Type B pancreatic cell (in vitro differentiated cells): Measurements from ENCODE around the gene ANXA5. TPM values are rescaled to one million over a fixed set of nuclear protein-coding genes. Genes with fewer than 3 reads are reported as not detected.
A peak's percentile ranks its signal among the peaks of the same experiment; 100 is the strongest.

ENCODE experiments used
- DNase-seq: peaks from one replicate; pipeline ENCODE4 v3.0.0; 2021; ENCODE audit warnings: mixed read lengths; ENCODE audit not compliant: unreplicated experiment; ENCODE audit errors: extremely low spot score
- H3K27ac Mint-ChIP-seq: 2 replicates; pipeline ENCODE4 v1.8.0; 2021; ENCODE audit warnings: mild to moderate bottlenecking, mixed read lengths
- H3K27me3 Mint-ChIP-seq: 2 replicates; pipeline ENCODE4 v1.8.0; 2021; ENCODE audit warnings: mixed read lengths
- H3K36me3 Mint-ChIP-seq: 2 replicates; pipeline ENCODE4 v1.8.0; 2021; ENCODE audit warnings: mixed read lengths
- H3K4me1 Mint-ChIP-seq: one replicate; pipeline ENCODE4 v1.8.0; 2021; ENCODE audit warnings: mixed read lengths; ENCODE audit not compliant: unreplicated experiment
- H3K4me3 Mint-ChIP-seq: 2 replicates; pipeline ENCODE4 v1.8.0; 2021; ENCODE audit warnings: mild to moderate bottlenecking, mixed read lengths
- H3K9me3 Mint-ChIP-seq: 2 replicates; pipeline ENCODE4 v1.8.0; 2021; ENCODE audit warnings: mixed read lengths
- long read RNA-seq: library from polyadenylated mRNA; unstranded; transcript quantifications from one replicate; pipeline ENCODE4 v2.0.0, GENCODE V29; 2020
- total RNA-seq: library from RNA; stranded (reverse); gene quantifications from 2 replicates; pipeline ENCODE4 v1.2.1, GENCODE V29; 2021; ENCODE audit warnings: low replicate concordance
- TF ChIP-seq, protein P1 (sequence below): fragments of 200-600 bp; sonication (generic); conservative IDR thresholded peaks from 2 replicates; pipeline ENCODE4 v1.5.0; 2021; ENCODE audit warnings: antibody characterized with exemption, mild to moderate bottlenecking

Gene ANXA5
- total RNA-seq = 175 and 245 TPM in 2 replicates
- long read RNA-seq, transcript ANXA5-201 (13 exons, 1,762 nt) = major isoform, 2,105 of 2,216 reads
- long read RNA-seq, partial matches to known transcripts = 46 of 2,216 reads
- long read RNA-seq, other reads (novel, unspliced or antisense) = 62 of 2,216 reads

DNA sequence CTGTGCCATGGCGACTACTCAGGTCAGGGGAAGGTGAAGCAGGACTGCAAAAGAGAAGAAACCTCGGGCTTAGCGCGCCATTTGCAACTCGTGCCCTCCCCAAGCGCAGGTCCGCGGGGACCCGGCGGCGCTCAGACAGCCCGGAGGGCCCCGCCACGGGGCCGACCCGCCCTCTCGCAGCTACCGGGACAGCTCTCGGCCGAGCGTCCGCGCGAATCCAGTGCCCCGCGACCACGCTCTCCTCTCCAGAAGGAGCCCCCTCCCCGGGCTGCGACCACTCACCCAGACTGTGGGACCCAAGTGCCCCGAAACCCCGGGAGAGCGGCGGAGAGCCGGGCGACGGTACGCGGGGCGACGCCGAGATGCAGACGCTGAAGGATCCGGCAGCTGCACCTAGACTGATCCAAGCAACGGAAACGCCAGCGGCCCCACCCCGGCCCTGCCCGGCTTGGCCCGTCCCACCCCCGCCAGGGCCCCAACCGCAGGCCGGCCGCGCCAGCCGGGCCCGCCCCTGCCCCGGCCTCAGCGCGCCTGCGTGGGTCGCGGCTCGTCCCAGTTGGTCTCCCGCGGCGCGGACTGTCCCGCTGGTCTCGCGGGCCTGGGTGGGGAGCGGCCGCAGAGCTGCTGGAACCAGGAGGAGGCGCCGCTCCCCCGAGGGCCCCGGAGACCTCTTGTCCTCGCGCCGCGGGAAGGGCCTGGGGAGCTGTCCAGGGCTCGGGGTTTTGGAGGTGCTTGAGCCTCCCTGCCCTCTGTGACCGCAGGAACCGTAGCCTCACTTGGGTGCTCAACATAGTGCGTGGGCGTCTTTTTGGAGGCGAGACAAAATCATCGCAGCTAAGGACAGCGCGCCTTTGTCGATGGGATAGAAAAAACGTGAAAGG is at the start of gene ANXA5:
ANXA5 (minus strand) TSS at position 400 of the 881 bp plus-strand sequence; CDS start at position 9, 391 bp downstream.
- Mint-ChIP-seq H3K27ac (peak within 1 kb of the TSS; percentile 98), H3K4me3 (peak within 1 kb of the TSS; percentile 98)

DNA sequence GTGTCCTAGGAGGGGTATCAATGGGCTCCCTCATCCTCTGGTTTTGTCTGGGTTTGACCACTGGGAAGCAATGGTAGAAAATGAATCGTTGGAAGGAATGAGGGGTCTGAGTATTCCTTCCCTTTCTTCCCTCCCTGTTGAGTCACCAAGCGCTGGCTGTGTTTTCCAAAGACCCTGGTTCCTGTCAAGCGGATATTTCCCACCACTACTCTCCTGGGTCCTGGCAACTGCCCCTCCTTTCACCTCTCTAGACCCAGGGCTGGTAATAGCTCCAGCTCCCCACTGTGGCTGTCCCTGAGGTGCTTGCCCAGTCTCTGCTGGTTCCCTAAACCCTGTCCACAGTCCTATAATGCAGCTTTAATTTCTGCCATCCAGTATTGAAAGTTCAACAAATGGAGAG is 46.0 kb upstream of the ANXA5 start:
- no peaks in the 10 kb centered on the region for H3K9me3 Mint-ChIP-seq
- H3K27ac Mint-ChIP-seq = no peak overlapping the region
- no peaks in the 10 kb centered on the region for H3K36me3 Mint-ChIP-seq
- TF ChIP-seq, protein P1, sequence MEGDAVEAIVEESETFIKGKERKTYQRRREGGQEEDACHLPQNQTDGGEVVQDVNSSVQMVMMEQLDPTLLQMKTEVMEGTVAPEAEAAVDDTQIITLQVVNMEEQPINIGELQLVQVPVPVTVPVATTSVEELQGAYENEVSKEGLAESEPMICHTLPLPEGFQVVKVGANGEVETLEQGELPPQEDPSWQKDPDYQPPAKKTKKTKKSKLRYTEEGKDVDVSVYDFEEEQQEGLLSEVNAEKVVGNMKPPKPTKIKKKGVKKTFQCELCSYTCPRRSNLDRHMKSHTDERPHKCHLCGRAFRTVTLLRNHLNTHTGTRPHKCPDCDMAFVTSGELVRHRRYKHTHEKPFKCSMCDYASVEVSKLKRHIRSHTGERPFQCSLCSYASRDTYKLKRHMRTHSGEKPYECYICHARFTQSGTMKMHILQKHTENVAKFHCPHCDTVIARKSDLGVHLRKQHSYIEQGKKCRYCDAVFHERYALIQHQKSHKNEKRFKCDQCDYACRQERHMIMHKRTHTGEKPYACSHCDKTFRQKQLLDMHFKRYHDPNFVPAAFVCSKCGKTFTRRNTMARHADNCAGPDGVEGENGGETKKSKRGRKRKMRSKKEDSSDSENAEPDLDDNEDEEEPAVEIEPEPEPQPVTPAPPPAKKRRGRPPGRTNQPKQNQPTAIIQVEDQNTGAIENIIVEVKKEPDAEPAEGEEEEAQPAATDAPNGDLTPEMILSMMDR = no peak
- H3K27me3 Mint-ChIP-seq = peaks cover 4% of the 10 kb centered on the region
- DNase-seq = no peak
- no peak overlapping the region for H3K4me3 Mint-ChIP-seq
- H3K4me1 Mint-ChIP-seq = peaks cover 2% of the 10 kb centered on the region

More for the DNA sequence above, at the start of gene ANXA5:
- Mint-ChIP-seq H3K4me1 (peaks cover 11% of the 10 kb centered on the region), H3K36me3 (peaks cover 19% of the 10 kb centered on the region), H3K27me3 (peaks cover 15% of the 10 kb centered on the region), H3K9me3 (no peaks in the 10 kb centered on the region)
- TF ChIP-seq, protein P1 = peak; percentile 19
- DNase-seq = peak; percentile 89

DNA sequence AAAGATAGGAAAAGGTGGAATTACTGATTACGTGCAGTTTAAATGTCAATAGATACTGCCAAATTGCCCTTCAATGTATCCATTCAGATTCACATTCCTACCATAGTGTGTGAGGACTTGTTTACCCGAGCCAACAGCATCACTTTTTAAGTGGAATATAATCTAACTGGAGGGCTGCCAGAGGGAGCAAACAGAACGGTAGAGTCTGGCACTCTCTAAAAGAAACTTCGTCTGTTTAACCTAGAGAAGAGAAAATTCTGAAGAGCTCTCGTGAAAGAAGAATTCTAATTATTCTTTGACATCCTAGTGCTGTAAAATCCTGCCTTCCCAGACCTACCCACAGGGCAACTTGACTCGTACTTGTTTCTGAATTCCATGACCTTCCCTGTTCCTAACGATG is 45.0 kb upstream of the ANXA5 start:
- peak overlapping the region; percentile 24 for H3K27ac Mint-ChIP-seq
- H3K27me3 Mint-ChIP-seq = no peaks in the 10 kb centered on the region
- no peaks in the 10 kb centered on the region for H3K9me3 Mint-ChIP-seq

DNA sequence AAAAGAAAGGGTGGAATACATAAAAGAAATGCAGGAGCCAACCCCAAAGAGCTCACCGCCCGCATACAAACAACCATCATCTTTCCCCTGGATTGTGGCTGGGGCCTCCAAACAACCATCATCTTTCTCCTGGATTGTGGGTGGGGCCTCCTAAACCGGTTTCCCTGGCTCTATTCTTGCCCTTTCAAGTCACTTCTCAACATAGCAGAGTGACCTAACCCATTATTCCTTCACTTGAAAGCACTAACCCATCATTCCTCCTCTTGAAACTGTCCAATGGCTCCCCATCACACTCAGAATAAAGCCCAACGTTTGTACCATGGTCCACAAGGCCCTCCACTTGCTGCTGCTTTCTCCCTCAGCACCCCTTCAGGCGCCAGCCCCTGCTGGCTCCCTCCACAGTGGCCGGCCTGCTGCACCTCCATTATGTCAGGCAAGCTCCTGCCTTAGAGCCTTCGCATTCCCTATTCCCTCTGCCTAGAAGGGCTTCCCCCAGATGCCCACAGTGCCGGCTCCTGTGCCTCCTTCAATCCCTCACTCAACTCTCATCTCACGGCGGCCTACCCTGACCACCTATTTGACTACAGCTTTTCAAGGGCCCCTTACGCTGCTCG is 44.1 kb upstream of the ANXA5 start:
- DNase-seq = no peak
- peaks cover 3% of the 10 kb centered on the region for H3K4me1 Mint-ChIP-seq
- no peaks in the 10 kb centered on the region for H3K9me3 Mint-ChIP-seq
- H3K27me3 Mint-ChIP-seq = no peaks in the 10 kb centered on the region
- no peaks in the 10 kb centered on the region for H3K36me3 Mint-ChIP-seq
- TF ChIP-seq, protein P1 = no peak
- no peak overlapping the region for H3K4me3 Mint-ChIP-seq
- H3K27ac Mint-ChIP-seq = peak overlapping the region; percentile 39

More for the DNA sequence above, 45.0 kb upstream of the ANXA5 start:
- Mint-ChIP-seq H3K4me3 (no peak overlapping the region), H3K4me1 (peaks cover 3% of the 10 kb centered on the region), H3K36me3 (no peaks in the 10 kb centered on the region)
- TF ChIP-seq, protein P1 = no peak
- DNase-seq = no peak

DNA sequence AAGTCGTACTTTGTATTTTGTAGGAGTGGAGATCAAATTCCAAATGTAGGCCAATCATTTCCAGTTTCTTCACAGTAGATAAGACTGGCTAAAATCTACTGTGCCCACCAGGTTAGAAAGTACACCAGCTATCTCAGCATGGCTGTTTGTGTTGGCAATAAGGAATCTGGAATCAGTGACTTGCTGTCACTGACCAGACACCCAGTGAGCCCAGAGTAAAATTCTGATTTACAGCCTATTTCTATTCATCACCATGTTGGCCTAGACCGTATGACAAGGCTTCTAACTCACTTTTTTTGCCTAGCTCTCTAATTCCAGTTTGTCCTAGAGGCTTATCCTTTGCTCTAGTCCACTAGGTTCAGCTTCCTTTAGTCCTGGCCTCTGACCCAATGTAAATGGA is 42.8 kb upstream of the ANXA5 start:
- Mint-ChIP-seq H3K27me3 (peaks cover 3% of the 10 kb centered on the region), H3K9me3 (no peaks in the 10 kb centered on the region), H3K36me3 (no peaks in the 10 kb centered on the region), H3K4me1 (peaks cover 3% of the 10 kb centered on the region), H3K4me3 (no peak overlapping the region), H3K27ac (no peak overlapping the region)
- no peak for DNase-seq
- TF ChIP-seq, protein P1 = no peak
